GM21529 (cell line): Measurements from ENCODE around the gene LDAH.
A peak's percentile ranks its signal among the peaks of the same experiment; 100 is the strongest.

Experiments
- ATAC-seq: cut with Tn5 transposase; IDR thresholded peaks from one replicate; pipeline ENCODE4 v1.9.1; 2021; ENCODE audit not compliant: unreplicated experiment

The LDAH gene

GRCh38 chr2:20781656-20782265 is 41.1 kb downstream of the LDAH start:
- peak; percentile 75 for ATAC-seq

- ATAC-seq: no peak
These were observed 51.6 kb downstream of the LDAH start for GRCh38 chr2:20771299-20771698.

GRCh38 chr2:20766798-20767644 is 55.9 kb downstream of the LDAH start:
- no peak for ATAC-seq

DNA sequence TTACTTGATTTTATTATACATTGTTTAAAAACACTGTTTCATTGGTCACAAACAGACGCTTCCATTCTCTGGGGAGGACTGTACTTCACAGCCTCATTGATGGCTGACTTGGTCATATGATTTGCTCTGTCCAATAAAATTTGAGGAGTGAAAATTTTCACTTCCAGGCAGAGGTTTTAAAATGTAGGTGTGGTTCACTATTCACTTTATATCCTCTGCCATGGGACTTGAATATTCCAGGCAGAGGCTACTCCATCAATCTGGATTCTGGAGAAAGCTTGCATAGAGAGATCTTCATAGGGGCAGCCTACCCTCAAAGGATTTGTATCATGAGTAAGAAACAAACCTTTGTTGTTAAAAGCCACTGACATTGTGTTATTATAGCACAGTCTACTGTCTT is 56.7 kb downstream of the LDAH start:
- ATAC-seq: no peak

DNA sequence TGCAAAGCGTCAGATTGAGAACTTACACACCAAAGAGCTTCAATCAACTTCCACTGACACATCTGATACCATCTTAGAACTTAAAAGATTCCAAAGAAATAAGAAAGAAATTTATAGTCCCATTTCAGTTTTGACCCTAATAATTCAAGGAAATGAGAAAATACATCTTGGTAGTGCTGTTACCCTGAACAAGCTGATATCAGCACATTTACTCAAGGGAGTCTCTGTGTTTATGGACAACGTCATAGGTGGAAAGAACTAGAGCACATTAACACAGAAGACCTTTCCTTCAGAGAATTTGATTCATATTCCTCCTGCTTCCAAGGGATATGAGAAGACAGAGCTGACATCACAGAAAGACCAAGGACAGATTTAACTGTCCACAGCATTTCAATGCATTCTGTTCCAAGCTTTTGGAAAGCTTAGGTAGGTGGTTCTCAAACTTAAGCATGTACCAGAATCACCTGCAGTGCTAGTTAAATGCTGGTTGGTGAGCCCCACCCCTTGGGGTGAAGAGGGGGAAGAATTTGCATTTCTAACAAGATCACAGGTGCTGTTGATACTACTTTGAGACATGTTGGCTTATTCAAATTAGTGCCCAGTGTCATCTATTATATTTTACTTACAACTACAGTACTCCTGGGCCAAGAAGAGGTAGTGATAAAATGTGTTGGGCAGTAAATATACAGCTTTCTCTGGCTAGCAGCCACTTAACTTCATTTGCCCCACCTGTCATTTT is 59.8 kb downstream of the LDAH start:
- no peak for ATAC-seq

- no peak for ATAC-seq
These were observed 63.4 kb downstream of the LDAH start for GRCh38 chr2:20759487-20759886.

DNA sequence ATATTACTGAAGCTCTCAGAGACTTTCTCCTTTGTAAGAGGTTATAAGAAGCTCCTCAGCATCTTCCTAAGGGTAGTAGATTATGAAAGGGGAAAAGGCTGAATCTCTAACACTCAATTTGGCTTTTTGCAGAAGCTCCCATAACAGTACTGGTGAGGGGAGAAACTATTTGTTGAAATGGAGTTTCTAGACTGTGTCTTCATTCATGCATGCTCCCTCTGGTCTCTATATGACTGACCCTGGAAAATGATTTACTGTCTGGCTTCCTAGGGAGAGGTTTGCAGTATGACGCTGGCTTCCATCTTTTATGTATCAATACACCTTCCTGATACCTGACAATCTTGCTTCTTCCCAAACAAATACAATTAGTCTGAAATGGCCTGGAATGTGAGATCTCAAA is 63.9 kb downstream of the LDAH start:
- peak; percentile 80 for ATAC-seq

DNA sequence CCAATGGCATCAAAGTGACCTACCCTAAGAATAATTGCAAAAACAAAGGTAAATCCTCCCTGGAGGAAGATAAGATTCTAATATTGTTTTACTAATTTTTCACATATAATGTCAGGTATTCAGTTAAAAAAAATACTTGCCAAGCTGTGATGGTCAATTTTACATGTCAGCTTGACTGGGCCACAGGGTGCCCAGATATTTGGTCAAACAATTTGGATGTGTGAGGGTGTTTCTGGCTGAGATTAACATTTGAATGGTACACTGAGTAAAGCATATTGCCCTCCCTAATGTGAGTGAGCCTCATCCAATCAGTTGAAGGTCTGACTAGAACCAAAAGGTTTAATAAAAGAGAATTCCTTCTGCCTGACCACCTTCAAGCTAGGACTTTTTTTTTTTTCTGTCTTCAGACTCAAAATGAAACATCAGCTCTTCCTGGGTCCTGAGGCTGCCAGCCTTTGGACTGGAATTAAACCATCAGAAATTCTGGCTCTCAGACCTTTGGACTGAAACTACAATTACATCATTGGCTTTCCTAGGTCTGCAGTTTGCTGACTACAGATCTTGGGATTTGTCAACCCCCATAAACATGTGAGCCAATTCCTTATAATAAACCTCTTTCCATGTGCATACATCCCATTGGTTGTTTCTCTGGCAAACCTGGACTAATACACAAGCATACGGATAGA is 65.4 kb downstream of the LDAH start:
- no peak for ATAC-seq

DNA sequence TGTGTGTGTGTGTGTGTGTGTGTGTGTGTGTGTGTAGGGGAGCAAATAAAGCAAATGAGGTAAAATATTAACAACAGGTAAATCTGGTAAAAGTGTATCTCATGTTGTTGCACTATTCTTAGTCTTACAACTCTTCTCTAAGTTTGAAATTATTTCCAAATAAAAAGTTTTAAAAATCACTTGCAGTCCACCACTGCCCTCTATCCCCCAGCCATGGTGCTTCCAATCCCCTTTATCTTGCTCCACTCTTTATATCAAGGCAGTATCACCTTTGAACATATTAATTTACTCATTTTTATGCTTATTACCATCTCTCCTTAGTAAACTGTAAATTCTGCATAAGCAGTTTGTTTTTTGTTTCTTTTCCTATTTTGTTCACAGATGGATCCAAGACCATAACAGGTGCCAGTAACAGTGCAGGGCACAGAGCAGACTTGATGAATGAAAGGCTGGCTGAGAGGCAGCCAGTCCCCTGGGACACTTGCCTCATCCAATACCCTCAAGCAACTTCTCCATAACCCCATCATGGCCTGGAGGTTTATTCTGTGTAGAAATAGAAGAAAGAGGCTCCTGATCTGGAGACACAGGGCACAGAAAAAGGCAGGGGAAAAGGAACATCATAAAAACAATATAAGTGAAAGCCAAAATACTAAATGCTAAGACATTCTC is 67.6 kb downstream of the LDAH start:
- ATAC-seq: no peak

DNA sequence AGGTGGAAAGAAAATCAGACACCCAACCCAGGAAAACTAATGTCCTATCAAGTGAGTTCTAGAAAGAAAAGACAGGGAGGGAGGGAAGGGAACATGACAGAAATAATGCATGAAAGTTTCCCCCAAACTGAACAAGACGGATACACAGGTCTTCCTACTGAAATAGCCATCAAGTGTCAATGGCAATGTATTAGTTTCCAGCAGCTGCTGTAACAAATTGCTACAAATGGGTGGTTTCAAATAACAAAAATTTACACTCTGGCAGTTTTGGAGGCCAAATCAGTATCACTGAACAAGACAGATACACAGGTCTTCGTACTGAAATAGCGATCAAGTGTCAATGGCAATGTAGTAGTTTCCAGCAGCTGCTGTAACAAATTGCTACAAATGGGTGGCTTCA is 70.6 kb downstream of the LDAH start:
- ATAC-seq: no peak

- ATAC-seq: no peak
These were observed 75.6 kb downstream of the LDAH start for GRCh38 chr2:20747317-20747716.

DNA sequence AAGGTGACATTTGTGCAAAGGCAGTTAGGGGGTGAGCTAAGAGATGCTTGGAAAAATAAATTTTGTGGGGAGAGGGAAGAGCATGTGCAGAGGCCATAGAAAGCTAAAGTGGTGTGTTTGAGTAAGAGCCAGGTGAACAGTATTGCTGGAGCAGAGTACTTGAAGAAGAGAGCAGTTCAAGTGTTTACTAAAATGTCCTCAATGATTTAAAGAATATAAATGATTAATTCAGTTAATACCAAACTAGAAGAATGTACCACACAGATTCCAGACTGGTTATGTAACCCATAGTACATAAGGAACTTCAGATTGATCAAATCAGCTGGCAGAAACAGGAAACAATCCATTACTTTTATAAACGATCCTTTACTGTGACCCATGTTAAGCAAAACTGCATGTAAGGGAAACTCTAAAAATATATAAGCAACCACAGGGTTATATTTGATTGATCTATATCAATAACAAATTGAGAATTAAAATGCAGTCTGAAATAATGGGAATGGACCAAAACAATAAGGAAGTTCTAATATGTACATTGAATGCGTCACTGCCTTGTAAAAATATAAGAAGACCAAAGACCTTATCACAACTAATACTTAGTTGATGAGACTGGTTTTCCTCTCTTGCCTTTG is 76.9 kb downstream of the LDAH start:
- no peak for ATAC-seq

DNA sequence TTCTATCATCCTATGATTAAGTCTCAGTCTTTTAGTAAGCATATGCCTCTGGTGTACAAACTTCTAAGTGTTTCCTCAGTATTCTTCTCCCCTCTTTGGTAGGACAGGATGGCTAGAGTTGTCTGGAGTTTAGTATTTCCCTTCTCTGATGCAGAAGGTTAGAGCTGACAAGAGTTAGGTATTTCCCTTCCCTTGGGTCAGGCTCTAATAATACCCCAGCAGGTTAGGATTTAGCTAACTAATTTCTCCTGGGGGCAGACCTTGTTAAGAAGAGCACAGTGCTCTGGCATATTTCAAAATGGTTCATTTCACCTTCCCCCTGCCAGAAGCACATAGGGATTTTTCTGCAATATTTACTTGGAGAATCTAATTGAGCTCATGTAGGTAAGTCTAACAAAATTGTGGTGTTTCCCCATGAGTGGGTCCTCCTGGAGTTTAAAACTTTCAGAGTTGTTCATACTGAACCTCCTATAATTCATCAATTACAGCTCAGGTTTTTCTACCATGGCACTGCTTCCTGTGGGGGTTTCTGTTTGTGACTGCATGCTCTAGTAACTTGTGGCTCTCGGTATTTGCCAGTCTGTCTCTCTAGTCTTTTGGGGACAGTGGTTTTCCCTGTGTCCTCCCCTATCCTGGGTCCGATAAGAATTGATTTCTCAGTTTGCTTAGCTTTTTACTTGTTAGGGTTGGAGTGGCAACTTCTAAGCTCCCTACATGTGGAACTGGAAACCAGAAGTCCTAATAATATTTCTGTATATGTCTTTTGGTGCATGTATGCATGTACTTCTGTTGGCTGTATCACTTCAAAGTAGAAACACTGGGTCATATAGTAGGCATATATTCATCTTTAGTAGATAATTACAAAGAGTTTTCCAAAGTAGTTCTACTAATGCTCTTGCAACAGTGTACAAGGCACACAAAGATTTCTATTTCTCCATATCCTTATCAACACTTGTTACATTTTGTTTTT is 78.2 kb downstream of the LDAH start:
- ATAC-seq: peak; percentile 93

GRCh38 chr2:20738772-20739171 is 84.1 kb downstream of the LDAH start:
- no peak for ATAC-seq

- ATAC-seq: peak; percentile 97
These were observed 85.4 kb downstream of the LDAH start for GRCh38 chr2:20737505-20737904.

GRCh38 chr2:20728114-20728758 is 94.7 kb downstream of the LDAH start:
- no peak for ATAC-seq

DNA sequence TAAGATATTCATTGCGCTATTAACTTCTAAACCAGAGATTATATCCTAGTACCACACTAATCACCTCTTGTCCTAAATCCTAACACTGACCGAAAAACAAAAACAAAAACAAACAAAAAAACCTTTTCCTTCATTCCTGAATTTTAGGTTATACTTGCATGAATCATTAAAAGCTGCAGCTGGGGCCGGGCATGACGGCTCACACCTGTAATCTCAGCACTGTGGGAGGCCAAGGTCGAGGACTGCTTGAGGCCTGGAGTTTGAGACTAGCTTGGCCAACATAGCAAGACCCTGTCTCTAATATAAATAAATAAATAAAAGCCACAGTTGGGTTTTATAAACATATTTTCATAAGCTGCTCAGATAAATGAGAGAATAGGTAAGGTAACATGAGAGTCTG is 96.0 kb downstream of the LDAH start:
- no peak for ATAC-seq

GRCh38 chr2:20725782-20726181 is 97.1 kb downstream of the LDAH start:
- no peak for ATAC-seq
